Coronary artery (tissue), 2 donors: ENCODE data around the gene FBF1.
"Not testable (repeated sequence)": the region's sequence is repeated elsewhere in the genome, so short reads cannot be mapped to it uniquely, and the experiment has no call there.

Source experiments
- DNase-seq: peaks from one replicate; pipeline ENCODE4 v3.0.0-alpha.2; 2017; ENCODE audit warnings: low spot score
- H3K27ac ChIP-seq, 2 donors: fragments of 200-600 bp; sonication (generic); one replicate each; pipeline ENCODE4 v1.5.1; 2016 to 2019
- H3K4me3 ChIP-seq: fragments of 200-600 bp; sonication (generic); 2 replicates; pipeline ENCODE4 v1.5.1; 2016; ENCODE audit warnings: mild to moderate bottlenecking, moderate library complexity
- CTCF ChIP-seq: fragments of 200-600 bp; sonication (generic); IDR thresholded peaks from one replicate; pipeline ENCODE4 v1.5.1; 2019; ENCODE audit warnings: antibody characterized with exemption

FBF1 gene

GRCh38 chr17:75979705-75980187, 38.9 kb upstream of the FBF1 start:
- Histone ChIP-seq H3K4me3 (peak overlapping the region; percentile 79), H3K27ac (peak overlapping the region; percentile 95 to 96)
- no peak for DNase-seq
- no peak for TF ChIP-seq CTCF

DNA sequence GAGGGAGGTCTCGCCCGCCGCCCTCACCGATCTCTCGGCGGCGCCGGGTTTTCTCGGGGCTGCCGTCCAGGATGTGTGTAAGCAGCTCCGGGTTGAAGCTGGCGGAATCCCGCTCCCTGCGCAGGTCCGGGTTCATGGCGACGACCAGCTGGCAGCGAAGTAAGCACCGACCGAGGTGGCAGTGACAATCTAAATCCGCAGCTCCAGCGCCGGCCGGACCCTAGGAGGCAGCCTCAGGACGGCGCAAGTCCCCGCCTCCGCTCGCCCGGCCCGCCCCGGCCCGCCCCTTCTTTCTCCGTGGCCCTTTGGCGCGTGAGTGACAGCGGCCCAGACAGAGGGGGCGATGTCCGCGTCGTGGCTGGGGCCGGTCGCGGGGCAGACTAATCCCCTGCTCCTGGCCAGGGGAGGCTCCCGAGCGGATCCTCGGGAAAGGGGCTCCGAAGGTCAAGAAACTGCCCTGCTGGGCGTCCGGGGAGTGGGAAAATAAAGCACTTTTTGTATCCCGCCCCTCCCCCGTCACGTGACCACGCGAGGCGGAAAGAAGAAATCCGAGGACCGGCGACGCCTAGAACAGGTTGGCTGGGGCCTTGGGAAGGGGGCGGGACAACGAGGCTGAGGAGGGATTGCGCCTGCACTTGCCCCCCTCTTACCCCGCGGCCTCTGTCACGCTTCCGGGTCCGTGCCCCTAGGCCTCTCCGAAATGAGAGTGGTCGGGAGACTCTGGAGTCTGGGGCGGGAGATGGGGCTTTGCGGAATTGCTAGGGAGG, 38.3 kb upstream of the FBF1 start, which contains the start of the genes ACOX1 and TEN1:
Gene ACOX1 (minus strand): TSS at position 229 of the 767 bp plus-strand sequence. CDS start 93 bp downstream, at position 136.
Gene TEN1 (plus strand): TSS at position 303 of the 767 bp plus-strand sequence. CDS start 6,953 bp downstream, outside the sequence.
- peak; percentile 99 for DNase-seq
- peak within 1 kb of the TSS; percentile 79 for H3K4me3 ChIP-seq
- peak within 1 kb of the TSS; percentile 95 to 96 for H3K27ac ChIP-seq
- TF ChIP-seq CTCF = no peak

GRCh38 chr17:75976175-75976848, 35.5 kb upstream of the FBF1 start:
- Histone ChIP-seq H3K27ac (no peak overlapping the region), H3K4me3 (no peak overlapping the region)
- DNase-seq = no peak
- no peak for TF ChIP-seq CTCF

- no peak for DNase-seq
- TF ChIP-seq CTCF = no peak
- Histone ChIP-seq H3K27ac (no peak overlapping the region), H3K4me3 (no peak overlapping the region)
Measured at GRCh38 chr17:75975757-75976174, 34.9 kb upstream of the FBF1 start.

GRCh38 chr17:75975187-75975586, 34.3 kb upstream of the FBF1 start:
- not testable (repeated sequence) for H3K27ac ChIP-seq, H3K4me3 ChIP-seq, DNase-seq

DNA sequence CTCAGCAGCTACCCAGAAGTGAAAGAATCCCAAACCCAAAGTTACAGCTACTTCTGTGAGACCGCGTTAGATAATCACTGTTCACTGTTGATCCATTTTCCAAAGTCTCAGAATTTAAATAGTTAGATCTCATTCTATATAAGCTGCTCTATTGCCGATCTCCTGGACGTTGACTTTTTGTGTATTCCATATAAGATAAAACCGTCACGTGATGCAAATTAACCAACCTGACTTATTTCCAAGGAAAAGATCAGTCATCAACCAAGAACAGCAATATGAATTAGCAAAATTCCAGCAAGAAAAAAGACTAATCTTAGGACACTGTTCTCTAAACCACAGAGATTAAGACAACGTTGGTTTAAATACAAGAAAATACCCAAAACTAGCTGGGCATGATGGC, 29.8 kb upstream of the FBF1 start:
- no peak for DNase-seq
- TF ChIP-seq CTCF = no peak
- Histone ChIP-seq H3K4me3 (no peak overlapping the region), H3K27ac (no peak overlapping the region)

GRCh38 chr17:75970011-75970523, 29.2 kb upstream of the FBF1 start:
- no peak overlapping the region for H3K27ac ChIP-seq

DNA sequence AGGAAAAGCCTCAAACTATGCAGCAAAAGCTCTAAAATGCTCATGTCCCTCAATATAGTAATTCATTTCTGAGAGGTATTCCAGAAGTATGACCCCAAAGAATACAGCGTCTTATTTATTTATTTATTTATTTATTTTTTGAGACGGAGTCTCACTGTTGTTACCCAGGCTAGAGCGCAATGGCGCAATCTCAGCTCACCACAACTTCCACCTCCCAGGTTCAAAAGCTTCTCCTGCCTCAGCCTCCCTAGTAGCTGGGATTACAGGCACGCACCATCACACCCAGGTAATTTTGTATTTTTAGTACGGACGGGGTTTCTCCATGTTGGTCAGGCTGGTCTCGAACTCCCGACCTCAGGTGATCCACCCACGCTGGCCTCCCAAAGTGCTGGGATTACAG, 28.2 kb upstream of the FBF1 start:
- not testable (repeated sequence) for H3K27ac ChIP-seq, DNase-seq, H3K4me3 ChIP-seq

More at GRCh38 chr17:75970011-75970523, 29.2 kb upstream of the FBF1 start:
- DNase-seq = no peak
- H3K4me3 ChIP-seq = no peak overlapping the region
- TF ChIP-seq CTCF = no peak
